Activated CD8-positive, alpha-beta memory T cell treated with anti-CD3 and anti-CD28 coated beads, Interleukin-2, amount 50 U/mL, for 1 hour (primary cell): ENCODE data around the gene NPPB.
A peak's percentile ranks its signal among the peaks of the same experiment; 100 is the strongest.

ENCODE experiments used
- DNase-seq: peaks from one replicate; pipeline ENCODE4 v3.0.0-alpha.2; 2020; ENCODE audit errors: extremely low read depth

Gene NPPB

GRCh38 chr1:11880911-11881748 lies 22.4 kb upstream of the NPPB start:
- DNase-seq, result no peak

- DNase-seq, result no peak
Measured at GRCh38 chr1:11880181-11880575, 21.4 kb upstream of the NPPB start.

GRCh38 chr1:11879311-11880180 lies 20.8 kb upstream of the NPPB start:
- no peak for DNase-seq

GRCh38 chr1:11878891-11879190 lies 20.1 kb upstream of the NPPB start:
- no peak for DNase-seq

GRCh38 chr1:11878081-11878890 lies 19.5 kb upstream of the NPPB start:
- no peak for DNase-seq

- DNase-seq, result no peak
Measured at GRCh38 chr1:11877074-11877473, 18.3 kb upstream of the NPPB start.

GRCh38 chr1:11875094-11875493 lies 16.3 kb upstream of the NPPB start:
- no peak for DNase-seq

GRCh38 chr1:11874624-11875023 lies 15.9 kb upstream of the NPPB start:
- DNase-seq, result no peak

- no peak for DNase-seq
Measured at GRCh38 chr1:11874258-11874562, 15.5 kb upstream of the NPPB start.

- no peak for DNase-seq
Measured at GRCh38 chr1:11873395-11874257, 14.9 kb upstream of the NPPB start.

GRCh38 chr1:11872545-11872944 lies 13.8 kb upstream of the NPPB start:
- no peak for DNase-seq

- no peak for DNase-seq
Measured at GRCh38 chr1:11869650-11870207, 11.0 kb upstream of the NPPB start.

GRCh38 chr1:11869104-11869503 lies 10.4 kb upstream of the NPPB start:
- DNase-seq, result no peak

- no peak for DNase-seq
Measured at GRCh38 chr1:11868331-11868980, 9.7 kb upstream of the NPPB start.

GRCh38 chr1:11862890-11863289 lies 4.1 kb upstream of the NPPB start:
- no peak for DNase-seq

- no peak for DNase-seq
Measured at GRCh38 chr1:11860587-11860986, 1.8 kb upstream of the NPPB start.

- no peak for DNase-seq
Measured at GRCh38 chr1:11860083-11860482, 1.3 kb upstream of the NPPB start.

- peak; percentile 10 for DNase-seq
Measured at GRCh38 chr1:11858968-11859871, 475 bp upstream of the NPPB start.

GRCh38 chr1:11858158-11858557 lies 587 bp downstream of the NPPB start:
- no peak for DNase-seq
